Hair follicular keratinocyte (primary cell): ENCODE results near the gene GFPT1. TPM values are rescaled to one million over a fixed set of nuclear protein-coding genes. Genes with fewer than 3 reads are reported as not detected.

Experiments used
- total RNA-seq: library from RNA; depleted of rRNA; stranded (reverse); fragments of >200 nt; gene quantifications from 2 replicates; pipeline ENCODE4 v1.2.3, GENCODE V29; 2015

GFPT1 gene
- 17.7 and 25.1 TPM in 2 replicates for total RNA-seq

GRCh38 chr2:69386789-69387734, at the start of gene GFPT1:
Gene GFPT1, minus strand, starts transcription at chr2:69387227. Its CDS starts 156 bp downstream, at chr2:69387071.

Other genes with a start within 250 kb of the GFPT1 start
- gene NFU1, start 50.2 kb upstream of the GFPT1 start, total RNA-seq, result 55.9 and 72.1 TPM in 2 replicates